Choroid plexus epithelial cell (primary cell): ENCODE measurements around the gene GAB3.

ENCODE experiments used
- DNase-seq: peaks from one replicate; pipeline ENCODE4 v3.0.0-alpha.2; 2010; ENCODE audit warnings: low read depth
- H3K4me3 ChIP-seq: 2 replicates; pipeline ENCODE4 v1.5.1; 2011; ENCODE audit warnings: low read depth, mild to moderate bottlenecking, control low read depth, low read length, moderate library complexity
- TF ChIP-seq, protein P1 (sequence below): conservative IDR thresholded peaks from 2 replicates; pipeline ENCODE4 v1.5.1; 2011; ENCODE audit warnings: low read depth, mild to moderate bottlenecking, control low read depth, inconsistent platforms, low read length, moderate library complexity

The GAB3 gene

DNA sequence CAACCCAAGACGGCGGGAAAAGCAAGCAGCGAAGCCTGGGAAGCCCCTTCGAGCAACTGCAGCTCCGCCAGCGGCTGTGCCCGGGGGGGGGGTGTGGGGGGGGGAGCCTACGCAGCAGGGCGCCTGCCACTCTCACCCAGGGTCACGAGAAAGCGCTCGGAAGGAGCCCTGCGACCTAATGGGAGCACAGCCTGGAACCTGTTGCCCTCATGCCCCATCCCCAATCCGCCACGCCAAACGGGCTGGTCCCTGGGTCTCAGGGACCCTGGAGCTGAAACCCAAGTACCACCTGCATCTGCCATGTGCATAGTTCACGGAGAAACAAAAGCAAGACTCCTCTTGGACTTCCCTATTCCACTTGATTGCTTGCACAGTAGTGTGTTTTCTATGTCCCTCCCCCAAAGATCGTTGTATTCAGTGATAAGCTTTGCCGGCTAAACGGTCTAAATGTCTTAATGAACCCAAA lies 359 bp upstream of the GAB3 start:
- TF ChIP-seq, protein P1, sequence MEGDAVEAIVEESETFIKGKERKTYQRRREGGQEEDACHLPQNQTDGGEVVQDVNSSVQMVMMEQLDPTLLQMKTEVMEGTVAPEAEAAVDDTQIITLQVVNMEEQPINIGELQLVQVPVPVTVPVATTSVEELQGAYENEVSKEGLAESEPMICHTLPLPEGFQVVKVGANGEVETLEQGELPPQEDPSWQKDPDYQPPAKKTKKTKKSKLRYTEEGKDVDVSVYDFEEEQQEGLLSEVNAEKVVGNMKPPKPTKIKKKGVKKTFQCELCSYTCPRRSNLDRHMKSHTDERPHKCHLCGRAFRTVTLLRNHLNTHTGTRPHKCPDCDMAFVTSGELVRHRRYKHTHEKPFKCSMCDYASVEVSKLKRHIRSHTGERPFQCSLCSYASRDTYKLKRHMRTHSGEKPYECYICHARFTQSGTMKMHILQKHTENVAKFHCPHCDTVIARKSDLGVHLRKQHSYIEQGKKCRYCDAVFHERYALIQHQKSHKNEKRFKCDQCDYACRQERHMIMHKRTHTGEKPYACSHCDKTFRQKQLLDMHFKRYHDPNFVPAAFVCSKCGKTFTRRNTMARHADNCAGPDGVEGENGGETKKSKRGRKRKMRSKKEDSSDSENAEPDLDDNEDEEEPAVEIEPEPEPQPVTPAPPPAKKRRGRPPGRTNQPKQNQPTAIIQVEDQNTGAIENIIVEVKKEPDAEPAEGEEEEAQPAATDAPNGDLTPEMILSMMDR, result no peak
- DNase-seq, result no peak
- peak overlapping the region; percentile 64 for H3K4me3 ChIP-seq

DNA sequence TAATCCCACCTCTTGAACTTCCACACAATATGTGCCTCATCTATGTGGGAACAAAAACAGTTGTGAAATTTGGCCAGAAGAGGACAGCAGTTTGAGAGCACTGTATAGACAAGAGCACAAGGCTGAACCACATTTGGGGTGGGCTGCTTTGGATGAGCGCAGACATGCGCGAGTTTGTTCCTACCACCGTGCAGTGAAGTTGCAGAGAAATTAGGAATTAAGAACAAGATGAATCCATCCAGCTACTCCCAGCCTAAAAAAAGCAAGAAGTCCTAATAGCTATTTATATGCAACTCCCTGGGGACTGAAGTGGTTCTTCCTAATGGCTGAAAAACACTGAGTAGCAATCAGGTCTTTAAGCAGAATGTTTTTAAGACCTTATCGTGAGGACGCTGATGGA lies 1.0 kb downstream of the GAB3 start:
- DNase-seq, result peak; percentile 30
- peak overlapping the region; percentile 64 for H3K4me3 ChIP-seq
- TF ChIP-seq, protein P1, result peak; percentile 5

DNA sequence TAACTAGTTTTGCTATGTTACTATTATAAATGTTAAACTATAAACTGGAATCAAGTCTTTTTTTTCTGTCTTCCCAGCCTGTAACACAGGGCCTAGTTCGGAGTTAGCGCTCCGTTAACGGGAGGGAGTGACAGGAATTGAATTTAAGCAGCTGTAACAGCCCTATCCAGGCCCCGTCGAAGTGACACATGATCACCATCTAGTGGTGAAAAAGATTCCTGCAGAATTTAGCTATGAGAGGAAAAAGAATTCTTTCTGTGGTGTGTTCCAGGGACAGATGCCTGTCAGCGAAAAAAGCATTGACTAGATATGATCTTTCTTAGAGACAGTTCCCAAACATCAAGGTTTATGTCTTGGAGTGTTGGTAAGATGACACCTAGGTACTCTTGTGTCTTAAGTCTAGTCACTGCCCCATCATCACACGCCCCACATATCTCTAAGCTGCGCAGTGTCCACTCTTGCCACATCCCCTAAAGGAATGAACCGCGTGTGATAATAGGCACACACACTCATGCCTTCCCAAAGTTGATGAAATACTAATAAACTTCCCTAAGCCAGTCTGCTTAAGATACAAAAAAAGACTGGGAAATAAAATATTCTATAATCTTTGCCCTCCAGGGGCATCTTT lies 2.1 kb downstream of the GAB3 start:
- peak overlapping the region; percentile 20 for H3K4me3 ChIP-seq
- peak; percentile 66 for DNase-seq
- TF ChIP-seq, protein P1, result peak; percentile 70

DNA sequence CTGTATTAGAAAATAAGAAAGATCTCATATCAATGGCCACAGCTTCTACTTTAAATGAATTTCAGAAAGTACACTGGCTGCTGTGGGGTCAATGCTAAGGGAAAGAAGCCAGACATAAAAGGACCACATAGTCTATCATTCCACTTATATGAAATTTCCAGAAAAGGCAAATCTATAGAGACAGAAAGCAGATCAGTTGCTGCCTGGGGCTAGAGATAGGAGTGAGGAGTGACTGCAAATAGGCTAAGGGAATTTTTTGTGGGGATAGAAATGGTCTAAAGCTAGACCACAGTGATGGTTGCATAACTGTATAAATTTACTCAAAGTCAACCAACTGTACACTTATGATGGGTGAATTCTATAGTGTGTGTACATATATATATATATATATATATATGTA lies 8.3 kb downstream of the GAB3 start:
- H3K4me3 ChIP-seq, result no peak overlapping the region
- TF ChIP-seq, protein P1, result no peak
- no peak for DNase-seq

DNA sequence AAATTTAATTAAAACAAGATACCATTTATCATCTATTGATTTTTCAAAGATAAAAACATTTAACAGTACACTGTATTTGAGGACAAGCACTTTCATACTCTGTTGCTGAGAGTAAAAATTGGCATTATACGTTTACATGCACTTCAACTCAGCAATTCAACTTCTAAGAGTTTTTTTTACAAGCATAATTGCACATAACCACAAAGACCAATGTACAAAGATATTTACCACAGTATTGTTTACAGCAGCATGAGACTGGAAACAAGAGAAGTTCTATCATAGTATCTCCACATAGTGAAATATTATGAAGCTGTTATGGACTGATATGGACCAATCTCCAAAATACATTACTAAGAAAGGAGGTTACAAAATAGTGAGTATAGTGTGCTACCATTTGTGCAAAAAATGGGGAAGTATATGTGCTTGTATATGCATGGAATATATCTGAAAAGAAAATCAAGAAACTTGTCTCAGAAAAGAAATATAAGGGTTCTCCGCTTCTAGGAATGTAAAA lies 10.9 kb downstream of the GAB3 start:
- DNase-seq, result no peak
- TF ChIP-seq, protein P1, result no peak
- H3K4me3 ChIP-seq, result no peak overlapping the region

DNA sequence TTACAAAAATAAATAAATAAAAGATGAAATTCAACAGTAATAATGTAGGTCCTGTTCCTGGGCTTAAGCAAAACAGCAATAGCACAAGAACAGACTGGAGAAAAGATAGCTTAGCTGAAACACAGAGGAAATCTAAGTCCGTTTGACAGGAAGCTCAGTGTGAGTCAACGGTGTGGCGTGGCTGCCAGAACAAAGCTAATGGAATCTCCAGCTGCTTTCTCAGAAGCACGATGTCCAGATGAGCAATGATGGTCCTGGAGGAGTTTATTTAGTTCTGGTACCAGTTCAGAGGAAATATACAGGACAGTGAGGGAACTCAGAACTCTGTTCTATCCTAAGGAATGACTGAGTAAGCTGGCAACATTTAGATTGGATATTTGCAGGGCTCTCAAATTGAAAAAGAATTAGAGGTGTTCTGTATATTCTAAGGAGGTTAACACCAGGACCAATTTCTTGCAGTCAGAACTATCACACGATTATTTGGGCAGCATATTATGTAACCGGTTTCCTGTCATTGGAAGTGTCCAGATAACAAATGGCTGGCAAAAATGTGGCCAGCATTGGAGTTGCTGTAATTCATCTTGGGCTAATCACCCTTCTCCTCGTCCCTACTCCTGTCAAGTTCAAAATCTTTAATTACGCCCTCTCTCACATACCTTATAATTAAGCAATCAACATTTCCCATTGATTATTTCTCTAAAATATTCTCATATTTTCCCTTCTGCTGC lies 12.7 kb downstream of the GAB3 start:
- DNase-seq, result peak; percentile 89

More for the DNA sequence above, 12.7 kb downstream of the GAB3 start:
- TF ChIP-seq, protein P1, result no peak
- no peak overlapping the region for H3K4me3 ChIP-seq
